Cardiac muscle cell (in vitro differentiated cells and primary cell): ENCODE measurements around the gene ATXN10. TPM values are rescaled to one million over a fixed set of nuclear protein-coding genes. Genes with fewer than 3 reads are reported as not detected.

Source experiments
- DNase-seq, 2 donors: peaks; one replicate each; pipeline versions ENCODE4 v3.0.0 to v3.0.0-alpha.2; 2010 to 2017; ENCODE audit warnings: low read depth in 1 of 2, low spot score in 1 of 2
- H3K27ac ChIP-seq: fragments of 200-600 bp; sonication (generic); 2 replicates; pipeline ENCODE4 v1.5.1; 2016
- H3K27me3 ChIP-seq: fragments of 200-600 bp; sonication (generic); 2 replicates; pipeline ENCODE4 v1.6.0; 2016; ENCODE audit warnings: control low read depth
- H3K36me3 ChIP-seq: fragments of 200-600 bp; sonication (generic); 2 replicates; pipeline ENCODE4 v1.5.1; 2016; ENCODE audit warnings: control low read depth
- H3K4me1 ChIP-seq: fragments of 200-600 bp; sonication (generic); 2 replicates; pipeline ENCODE4 v1.8.1; 2017; ENCODE audit warnings: low read depth, mild to moderate bottlenecking, mixed run types
- H3K4me3 ChIP-seq: fragments of 200-600 bp; sonication (generic); 2 replicates; pipeline ENCODE4 v1.5.1; 2016; ENCODE audit warnings: mild to moderate bottlenecking
- H3K9me3 ChIP-seq: fragments of 200-600 bp; sonication (generic); 2 replicates; pipeline ENCODE4 v1.5.1; 2017; ENCODE audit warnings: low read depth, mild to moderate bottlenecking, control low read depth
- polyA plus RNA-seq: library from polyadenylated mRNA; unstranded; fragments of >200 nt; fragmentation: Nextera tagmentation; extraction: Ambion mirVana; gene quantifications from 2 replicates; pipeline ENCODE4 v1.2.1, GENCODE V29; 2016
- total RNA-seq: library from RNA; depleted of rRNA; stranded (reverse); fragments of >200 nt; gene quantifications from 2 replicates; pipeline ENCODE4 v1.2.3, GENCODE V29; 2016
- TF ChIP-seq, protein P1 (sequence below): IDR thresholded peaks from 2 replicates; pipeline ENCODE4 v1.5.1; 2012; ENCODE audit warnings: low read depth, mild to moderate bottlenecking, low read length

Gene ATXN10
- total and polyA plus RNA-seq, 2 experiments from 2014 or later, result 67.3 to 279 TPM

DNA sequence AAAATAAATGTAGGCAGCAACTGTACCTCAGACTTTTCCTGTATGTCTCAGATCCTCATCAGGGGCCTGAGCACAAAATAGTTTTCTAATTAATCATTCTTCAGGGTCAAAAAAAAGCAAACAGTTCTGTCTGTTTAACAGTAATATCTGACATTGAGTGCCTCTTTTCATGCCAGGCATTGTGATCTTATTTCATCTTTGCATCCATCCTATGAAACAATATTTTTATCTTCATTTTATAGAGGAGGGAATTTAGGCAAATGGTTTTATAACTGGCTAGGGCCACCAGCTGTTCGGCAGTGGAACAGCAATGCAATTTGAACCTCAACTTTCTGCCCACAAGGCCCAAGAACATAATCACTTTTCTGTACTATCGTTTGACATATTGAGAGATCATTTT, 159.8 kb downstream of the ATXN10 start:
- H3K36me3 ChIP-seq, result no peaks in the 10 kb centered on the region
- H3K4me1 ChIP-seq, result no peaks in the 10 kb centered on the region
- H3K9me3 ChIP-seq, result no peaks in the 10 kb centered on the region
- DNase-seq, result peak in 1 of 2 donors; percentile 40
- H3K27ac ChIP-seq, result no peak overlapping the region
- H3K27me3 ChIP-seq, result no peaks in the 10 kb centered on the region
- TF ChIP-seq, protein P1, sequence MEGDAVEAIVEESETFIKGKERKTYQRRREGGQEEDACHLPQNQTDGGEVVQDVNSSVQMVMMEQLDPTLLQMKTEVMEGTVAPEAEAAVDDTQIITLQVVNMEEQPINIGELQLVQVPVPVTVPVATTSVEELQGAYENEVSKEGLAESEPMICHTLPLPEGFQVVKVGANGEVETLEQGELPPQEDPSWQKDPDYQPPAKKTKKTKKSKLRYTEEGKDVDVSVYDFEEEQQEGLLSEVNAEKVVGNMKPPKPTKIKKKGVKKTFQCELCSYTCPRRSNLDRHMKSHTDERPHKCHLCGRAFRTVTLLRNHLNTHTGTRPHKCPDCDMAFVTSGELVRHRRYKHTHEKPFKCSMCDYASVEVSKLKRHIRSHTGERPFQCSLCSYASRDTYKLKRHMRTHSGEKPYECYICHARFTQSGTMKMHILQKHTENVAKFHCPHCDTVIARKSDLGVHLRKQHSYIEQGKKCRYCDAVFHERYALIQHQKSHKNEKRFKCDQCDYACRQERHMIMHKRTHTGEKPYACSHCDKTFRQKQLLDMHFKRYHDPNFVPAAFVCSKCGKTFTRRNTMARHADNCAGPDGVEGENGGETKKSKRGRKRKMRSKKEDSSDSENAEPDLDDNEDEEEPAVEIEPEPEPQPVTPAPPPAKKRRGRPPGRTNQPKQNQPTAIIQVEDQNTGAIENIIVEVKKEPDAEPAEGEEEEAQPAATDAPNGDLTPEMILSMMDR, result peak; percentile 60
- H3K4me3 ChIP-seq, result no peak overlapping the region

DNA sequence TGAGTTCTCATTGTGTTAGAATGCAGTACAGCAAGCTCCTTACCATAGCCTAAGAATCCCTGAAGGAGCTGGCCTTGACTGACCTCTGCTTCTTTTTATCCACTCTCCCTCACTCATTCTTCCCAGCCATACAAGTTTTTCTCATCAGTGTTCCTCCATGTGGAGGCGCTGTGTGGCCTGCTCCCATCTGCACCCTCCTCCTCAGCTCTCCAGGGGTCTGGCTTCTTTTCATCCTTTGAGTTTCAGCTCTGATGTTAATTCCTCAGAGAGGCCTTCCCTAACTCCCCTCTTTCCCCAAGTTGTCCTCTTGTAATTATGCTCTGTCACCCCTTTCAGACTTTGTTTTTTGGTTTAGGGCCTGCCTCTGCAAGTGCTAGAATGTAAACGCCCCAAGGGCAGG, 160.5 kb downstream of the ATXN10 start:
- TF ChIP-seq, protein P1, result no peak
- no peak for DNase-seq
- no peaks in the 10 kb centered on the region for H3K9me3 ChIP-seq
- H3K4me3 ChIP-seq, result no peak overlapping the region
- no peaks in the 10 kb centered on the region for H3K36me3 ChIP-seq
- no peaks in the 10 kb centered on the region for H3K4me1 ChIP-seq
- H3K27me3 ChIP-seq, result no peaks in the 10 kb centered on the region
- H3K27ac ChIP-seq, result no peak overlapping the region

DNA sequence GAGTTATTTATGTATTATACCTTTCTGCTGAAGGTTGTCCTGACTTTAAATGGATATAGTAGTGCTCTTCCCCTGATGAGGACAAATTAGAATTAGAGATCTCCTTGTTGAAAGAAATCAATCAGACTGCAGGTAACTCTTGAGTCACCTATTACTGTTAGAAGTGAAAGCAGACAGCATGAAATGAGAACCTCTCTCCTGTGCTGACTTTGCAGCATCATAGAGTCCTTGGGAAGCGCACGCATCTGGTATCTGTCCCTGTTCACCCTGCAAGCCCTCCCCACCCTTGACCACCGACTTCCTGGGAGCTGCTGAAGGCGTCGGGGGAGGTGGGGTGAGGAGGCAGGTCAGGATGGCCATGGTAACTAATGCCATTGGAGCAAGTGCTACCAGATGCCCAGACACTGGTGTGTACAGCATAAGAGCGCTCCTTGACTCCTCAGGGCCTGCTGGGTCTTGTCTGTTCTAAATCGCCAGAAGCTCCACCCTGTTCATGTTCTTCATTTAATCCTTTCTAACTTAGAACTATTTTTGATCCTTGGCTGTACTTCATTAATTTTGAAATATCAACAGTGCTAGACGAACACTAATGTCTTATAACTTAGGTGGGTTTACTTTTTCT, 161.4 kb downstream of the ATXN10 start:
- peaks cover 4% of the 10 kb centered on the region for H3K4me1 ChIP-seq
- no peak for DNase-seq

DNA sequence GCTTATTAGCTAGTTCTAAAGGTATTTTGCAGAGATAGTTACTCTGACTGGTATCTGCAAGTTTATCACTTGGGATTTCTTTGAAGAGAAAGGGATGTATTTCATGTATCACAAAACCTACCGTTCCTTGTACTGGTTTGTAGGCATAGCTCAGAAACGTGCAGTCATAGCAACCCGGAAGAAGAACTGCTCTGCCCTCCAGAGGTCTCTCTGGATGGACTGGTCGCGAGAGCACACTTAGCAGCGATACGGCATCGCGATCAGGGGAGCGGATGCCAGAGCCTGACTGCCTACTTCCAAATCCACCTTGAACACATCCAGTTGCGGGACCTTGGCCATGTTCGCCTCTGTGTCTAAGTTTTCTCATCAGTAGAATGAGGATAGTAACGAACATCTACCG, 162.0 kb downstream of the ATXN10 start:
- Histone ChIP-seq H3K4me1 (peaks cover 9% of the 10 kb centered on the region), H3K9me3 (no peaks in the 10 kb centered on the region), H3K36me3 (no peaks in the 10 kb centered on the region), H3K27ac (no peak overlapping the region), H3K27me3 (no peaks in the 10 kb centered on the region), H3K4me3 (no peak overlapping the region)
- TF ChIP-seq, protein P1, result no peak
- DNase-seq, result no peak

More for the DNA sequence above, 161.4 kb downstream of the ATXN10 start:
- Histone ChIP-seq H3K27ac (no peak overlapping the region), H3K9me3 (no peaks in the 10 kb centered on the region), H3K36me3 (no peaks in the 10 kb centered on the region), H3K4me3 (no peak overlapping the region), H3K27me3 (no peaks in the 10 kb centered on the region)
- TF ChIP-seq, protein P1, result no peak

DNA sequence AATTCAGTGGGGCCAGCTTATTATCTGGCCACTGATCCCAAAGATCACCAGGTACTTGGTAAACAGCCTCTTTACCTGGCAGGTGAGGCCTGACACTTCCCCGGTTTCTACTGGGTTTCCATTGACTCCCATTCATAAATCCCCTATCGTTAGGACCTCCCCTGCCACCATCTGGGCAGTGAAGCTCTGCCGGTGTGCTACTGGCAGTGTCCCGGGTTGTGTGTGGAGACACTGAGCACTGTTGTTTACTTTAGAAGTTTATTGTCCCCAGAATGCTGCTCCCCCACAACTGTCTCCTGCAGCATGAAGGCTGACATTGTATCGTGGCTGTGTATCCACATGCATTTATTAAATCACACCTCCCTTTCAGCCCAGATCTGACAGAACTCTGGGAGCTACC, 162.6 kb downstream of the ATXN10 start:
- H3K27me3 ChIP-seq, result no peaks in the 10 kb centered on the region
- no peak overlapping the region for H3K27ac ChIP-seq
- H3K4me3 ChIP-seq, result no peak overlapping the region
- TF ChIP-seq, protein P1, result no peak
- H3K4me1 ChIP-seq, result peaks cover 12% of the 10 kb centered on the region
- no peak for DNase-seq
- H3K36me3 ChIP-seq, result no peaks in the 10 kb centered on the region
- H3K9me3 ChIP-seq, result no peaks in the 10 kb centered on the region

DNA sequence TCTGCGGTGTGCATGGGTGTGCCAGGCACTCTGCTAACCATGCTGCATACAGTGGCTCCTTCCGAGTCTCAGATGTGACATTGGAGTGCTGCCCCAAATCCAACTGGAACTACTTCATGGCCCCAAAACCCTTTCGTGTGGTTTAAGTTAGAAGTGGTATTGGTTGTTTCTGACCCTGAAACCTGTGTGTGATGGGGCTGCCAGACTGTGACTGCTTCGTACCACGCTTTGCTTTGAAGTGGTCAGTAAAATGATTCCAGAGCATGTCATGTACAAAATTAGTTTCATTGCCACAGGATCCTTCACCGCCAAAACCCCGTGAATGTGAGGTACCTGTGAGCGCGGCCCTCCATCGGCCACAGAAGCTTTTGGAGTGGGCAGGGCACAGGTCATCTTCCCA, 163.2 kb downstream of the ATXN10 start:
- no peak overlapping the region for H3K4me3 ChIP-seq
- peaks cover 12% of the 10 kb centered on the region for H3K4me1 ChIP-seq

More for the DNA sequence above, 163.2 kb downstream of the ATXN10 start:
- no peak for DNase-seq
- Histone ChIP-seq H3K9me3 (no peaks in the 10 kb centered on the region), H3K27ac (no peak overlapping the region), H3K36me3 (no peaks in the 10 kb centered on the region), H3K27me3 (no peaks in the 10 kb centered on the region)
- TF ChIP-seq, protein P1, result no peak
